Osteoblast (primary cell): ENCODE data around the gene AGBL1. TPM values are rescaled to one million over a fixed set of nuclear protein-coding genes. Genes with fewer than 3 reads are reported as not detected.
A peak's percentile ranks its signal among the peaks of the same experiment; 100 is the strongest.
"Not testable (repeated sequence)": the region's sequence is repeated elsewhere in the genome, so short reads cannot be mapped to it uniquely, and the experiment has no call there.

Source experiments
- DNase-seq: peaks from one replicate; pipeline ENCODE4 v3.0.0; 2011; ENCODE audit warnings: low spot score, mixed read lengths; ENCODE audit not compliant: insufficient read length; ENCODE audit errors: missing footprints
- H2AFZ ChIP-seq: 2 replicates; pipeline ENCODE4 v1.6.0; 2011; ENCODE audit warnings: mild to moderate bottlenecking, low read length
- H3K27ac ChIP-seq: 2 replicates; pipeline ENCODE4 v1.5.1; 2011; ENCODE audit warnings: mild to moderate bottlenecking, low read depth, low read length, moderate library complexity
- H3K27me3 ChIP-seq: 2 replicates; pipeline ENCODE4 v1.6.0; 2012; ENCODE audit warnings: mild to moderate bottlenecking, control low read depth, inconsistent platforms, low read length, moderate library complexity; ENCODE audit not compliant: insufficient read depth
- H3K36me3 ChIP-seq: 2 replicates; pipeline ENCODE4 v1.5.1; 2011; ENCODE audit warnings: mild to moderate bottlenecking, low read length, control low read depth, moderate library complexity; ENCODE audit not compliant: insufficient read depth
- H3K4me1 ChIP-seq: 2 replicates; pipeline ENCODE4 v1.5.1; 2011; ENCODE audit warnings: mild to moderate bottlenecking, low read length, control low read depth, moderate library complexity; ENCODE audit not compliant: insufficient read depth
- H3K4me2 ChIP-seq: 2 replicates; pipeline ENCODE4 v1.6.0; 2011; ENCODE audit warnings: mild to moderate bottlenecking, low read length; ENCODE audit not compliant: insufficient read depth
- H3K4me3 ChIP-seq: fragments of 200-600 bp; sonication (generic); 3 replicates; pipeline ENCODE4 v1.5.1; 2012; ENCODE audit warnings: mild to moderate bottlenecking, low read length, inconsistent platforms; ENCODE audit not compliant: insufficient read depth
- H3K79me2 ChIP-seq: 2 replicates; pipeline ENCODE4 v1.6.0; 2012; ENCODE audit warnings: mild to moderate bottlenecking, low read length, control low read depth, inconsistent platforms; ENCODE audit not compliant: insufficient read depth
- H3K9me3 ChIP-seq: 2 replicates; pipeline ENCODE4 v1.5.1; 2011; ENCODE audit warnings: low read depth, low read length, control low read depth
- H4K20me1 ChIP-seq: 2 replicates; pipeline ENCODE4 v1.6.0; 2012; ENCODE audit warnings: mild to moderate bottlenecking, low read length, control low read depth; ENCODE audit not compliant: insufficient read depth
- CTCF ChIP-seq: IDR thresholded peaks from 2 replicates; pipeline ENCODE4 v1.5.1; 2011; ENCODE audit warnings: mild to moderate bottlenecking, low read depth, low read length, moderate library complexity; ENCODE audit errors: extremely low read depth
- total RNA-seq: library from RNA; depleted of rRNA; stranded (reverse); fragments of >200 nt; gene quantifications from 2 replicates; pipeline ENCODE4 v1.2.3, GENCODE V29; 2012

The AGBL1 gene
- total RNA-seq, 1 donor: not detected

- no peak for DNase-seq
- peak; percentile 35 for TF ChIP-seq CTCF
- Histone ChIP-seq H3K4me1 (no peaks in the 10 kb centered on the region), H4K20me1 (no peaks in the 10 kb centered on the region), H3K9me3 (no peaks in the 10 kb centered on the region), H2AFZ (no peak overlapping the region), H3K36me3 (no peaks in the 10 kb centered on the region), H3K79me2 (no peaks in the 10 kb centered on the region), H3K27ac (no peak overlapping the region), H3K27me3 (no peaks in the 10 kb centered on the region), H3K4me2 (no peak overlapping the region), H3K4me3 (no peak overlapping the region)
These were observed 953.4 kb downstream of the AGBL1 start for GRCh38 chr15:87033056-87033455.

DNA sequence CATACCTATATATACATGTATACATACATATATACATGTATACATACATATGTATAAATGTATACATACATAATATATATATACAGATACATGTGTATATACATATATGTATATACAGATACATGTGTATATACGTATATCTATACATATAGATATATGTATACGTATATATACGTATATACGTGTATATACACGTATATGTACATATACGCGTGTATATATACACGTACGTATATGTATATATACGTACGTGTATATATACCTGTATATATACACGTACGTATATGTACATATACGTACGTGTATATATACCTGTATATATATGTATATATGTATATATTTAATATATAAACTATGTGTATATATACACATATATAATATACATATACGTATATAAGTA is 955.2 kb downstream of the AGBL1 start:
- H2AFZ ChIP-seq: no peak overlapping the region
- no peak overlapping the region for H3K4me3 ChIP-seq
- no peaks in the 10 kb centered on the region for H3K27me3 ChIP-seq
- H3K27ac ChIP-seq: no peak overlapping the region
- H3K36me3 ChIP-seq: no peaks in the 10 kb centered on the region
- no peaks in the 10 kb centered on the region for H3K79me2 ChIP-seq
- no peak overlapping the region for H3K4me2 ChIP-seq
- no peaks in the 10 kb centered on the region for H3K4me1 ChIP-seq
- H3K9me3 ChIP-seq: no peaks in the 10 kb centered on the region
- DNase-seq: no peak
- H4K20me1 ChIP-seq: no peaks in the 10 kb centered on the region
- no peak for TF ChIP-seq CTCF

DNA sequence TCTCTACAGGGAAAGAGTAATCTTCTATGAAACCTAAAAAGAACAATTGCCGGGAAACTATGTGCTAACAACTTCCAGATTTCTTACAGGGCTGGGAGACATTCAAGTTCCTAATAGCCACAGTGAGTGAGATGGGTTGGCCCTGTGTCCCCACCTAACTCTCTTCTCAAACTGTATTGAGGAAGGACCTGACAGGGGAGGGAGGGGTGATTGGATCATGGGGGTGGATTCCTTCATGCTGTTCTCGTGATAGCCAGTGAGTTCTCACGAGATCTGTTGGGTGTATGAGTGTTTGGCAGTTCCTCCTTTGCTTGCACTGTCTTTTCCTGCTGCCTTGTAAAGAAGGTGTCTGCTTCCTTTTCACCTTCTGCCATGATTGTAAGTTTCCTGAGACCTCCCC is 958.7 kb downstream of the AGBL1 start:
- H3K27ac ChIP-seq: no peak overlapping the region
- no peak for TF ChIP-seq CTCF
- H3K4me3 ChIP-seq: no peak overlapping the region
- no peaks in the 10 kb centered on the region for H3K36me3 ChIP-seq
- no peaks in the 10 kb centered on the region for H3K4me1 ChIP-seq
- H2AFZ ChIP-seq: no peak overlapping the region
- H3K79me2 ChIP-seq: no peaks in the 10 kb centered on the region
- no peaks in the 10 kb centered on the region for H3K27me3 ChIP-seq
- H3K9me3 ChIP-seq: no peaks in the 10 kb centered on the region
- H3K4me2 ChIP-seq: no peak overlapping the region
- no peak for DNase-seq
- no peaks in the 10 kb centered on the region for H4K20me1 ChIP-seq

DNA sequence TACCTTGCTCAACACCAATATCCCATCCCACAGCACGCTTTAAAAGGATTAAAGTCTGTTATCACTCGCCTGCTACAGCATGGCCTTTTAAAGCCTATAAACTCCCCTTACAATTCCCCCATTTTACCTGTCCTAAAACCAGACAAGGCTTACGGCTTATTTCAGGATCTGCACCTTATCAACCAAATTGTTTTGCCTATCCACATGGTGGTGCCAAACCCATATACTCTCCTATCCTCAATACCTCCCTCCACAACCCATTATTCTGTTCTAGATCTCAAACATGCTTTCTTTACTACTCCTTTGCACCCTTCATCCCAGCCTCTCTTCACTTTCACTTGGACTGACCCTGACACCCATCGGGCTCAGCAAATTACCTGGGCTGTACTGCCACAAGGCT is 962.9 kb downstream of the AGBL1 start:
- H3K4me3 ChIP-seq, H4K20me1 ChIP-seq, H3K79me2 ChIP-seq, H3K9me3 ChIP-seq, H3K4me2 ChIP-seq, H3K27me3 ChIP-seq, H3K4me1 ChIP-seq, H3K36me3 ChIP-seq, H2AFZ ChIP-seq, H3K27ac ChIP-seq, DNase-seq: not testable (repeated sequence)

DNA sequence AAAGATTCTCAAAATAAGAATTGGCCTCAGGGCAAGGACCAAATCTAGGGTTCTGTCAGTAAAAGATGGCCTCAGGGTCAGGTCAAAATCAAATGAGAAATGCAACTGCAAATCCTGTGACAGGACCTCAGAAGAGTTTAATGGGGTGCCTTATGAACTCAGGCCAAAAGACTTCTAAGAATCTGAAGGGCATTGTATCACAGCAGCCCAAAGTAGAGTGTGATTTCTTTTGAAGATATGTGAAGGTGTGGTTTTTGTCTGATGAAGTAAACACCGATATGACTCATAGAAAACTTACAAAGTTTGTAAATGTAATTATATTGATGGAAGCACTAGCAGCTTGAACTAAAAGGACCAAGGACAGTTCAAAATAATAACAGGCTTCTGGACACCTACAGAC is 966.1 kb downstream of the AGBL1 start:
- DNase-seq: no peak
- TF ChIP-seq CTCF: no peak
- no peak overlapping the region for H3K4me3 ChIP-seq
- H3K4me1 ChIP-seq: no peaks in the 10 kb centered on the region
- no peaks in the 10 kb centered on the region for H3K79me2 ChIP-seq
- H3K4me2 ChIP-seq: no peak overlapping the region
- H3K27me3 ChIP-seq: no peaks in the 10 kb centered on the region
- H3K36me3 ChIP-seq: no peaks in the 10 kb centered on the region
- no peak overlapping the region for H2AFZ ChIP-seq
- no peaks in the 10 kb centered on the region for H4K20me1 ChIP-seq
- H3K9me3 ChIP-seq: no peaks in the 10 kb centered on the region
- no peak overlapping the region for H3K27ac ChIP-seq
